ENCODE data around the gene LRRN4CL.
A peak's percentile ranks its signal among the peaks of the same experiment; 100 is the strongest.
"Not testable (repeated sequence)": the region's sequence is repeated elsewhere in the genome, so short reads cannot be mapped to it uniquely, and the experiment has no call there.

The LRRN4CL gene

GRCh38 chr11:62709247-62710000 lies 20.1 kb upstream of the LRRN4CL start:
- DNase-seq (ENCODE audit: low read depth in 2 of 2): peak; percentile 92 to 94

- DNase-seq (ENCODE audit: low read depth in 2 of 2): no peak
Measured at GRCh38 chr11:62708793-62709192, 19.5 kb upstream of the LRRN4CL start.

GRCh38 chr11:62708392-62708791 lies 19.1 kb upstream of the LRRN4CL start:
- DNase-seq (ENCODE audit: low read depth in 2 of 2): no peak

GRCh38 chr11:62707277-62707861 lies 18.0 kb upstream of the LRRN4CL start, which contains the start of the genes BSCL2 and GNG3:
Gene BSCL2, minus strand, starts transcription at chr11:62707424. Its CDS starts 229 bp downstream, at chr11:62707195.
Gene GNG3, plus strand, starts transcription at chr11:62707676. Its CDS starts 620 bp downstream, at chr11:62708296.
- no peak for DNase-seq (ENCODE audit: low read depth in 2 of 2)

GRCh38 chr11:62706850-62707247 lies 17.5 kb upstream of the LRRN4CL start:
- DNase-seq (ENCODE audit: low read depth in 2 of 2): no peak

- peak; percentile 90 to 92 for DNase-seq (ENCODE audit: low read depth in 2 of 2)
Measured at GRCh38 chr11:62705880-62706849, 16.8 kb upstream of the LRRN4CL start.

GRCh38 chr11:62705413-62705812 lies 16.1 kb upstream of the LRRN4CL start:
- no peak for DNase-seq (ENCODE audit: low read depth in 2 of 2)

- DNase-seq (ENCODE audit: low read depth in 2 of 2): not testable (repeated sequence)
Measured at GRCh38 chr11:62703921-62704320, 14.6 kb upstream of the LRRN4CL start.

- DNase-seq (ENCODE audit: low read depth in 2 of 2): no peak
Measured at GRCh38 chr11:62702246-62702645, 12.9 kb upstream of the LRRN4CL start.

GRCh38 chr11:62694455-62695167 lies 5.3 kb upstream of the LRRN4CL start:
- DNase-seq (ENCODE audit: low read depth in 2 of 2): no peak

- not testable (repeated sequence) for DNase-seq (ENCODE audit: low read depth in 2 of 2)
Measured at GRCh38 chr11:62693624-62694023, 4.3 kb upstream of the LRRN4CL start.

GRCh38 chr11:62688491-62688890 lies 839 bp downstream of the LRRN4CL start:
- no peak for DNase-seq (ENCODE audit: low read depth in 2 of 2)

- no peak for DNase-seq (ENCODE audit: low read depth in 2 of 2)
Measured at GRCh38 chr11:62687508-62688396, 1.6 kb downstream of the LRRN4CL start.

GRCh38 chr11:62682518-62682917 lies 6.8 kb downstream of the LRRN4CL start:
- no peak for DNase-seq (ENCODE audit: low read depth in 2 of 2)

GRCh38 chr11:62680825-62681240 lies 8.5 kb downstream of the LRRN4CL start:
- DNase-seq (ENCODE audit: low read depth in 2 of 2): no peak

GRCh38 chr11:62678770-62679696 lies 10.3 kb downstream of the LRRN4CL start, which contains the start of gene UBXN1:
Gene UBXN1, minus strand, starts transcription at chr11:62679073. Its CDS starts 150 bp downstream, at chr11:62678923.
- DNase-seq (ENCODE audit: low read depth in 2 of 2): peak; percentile 83 to 86

GRCh38 chr11:62678433-62678769 lies 10.9 kb downstream of the LRRN4CL start:
- DNase-seq (ENCODE audit: low read depth in 2 of 2): no peak

- DNase-seq (ENCODE audit: low read depth in 2 of 2): no peak
Measured at GRCh38 chr11:62677714-62678113, 11.6 kb downstream of the LRRN4CL start.

GRCh38 chr11:62677156-62677555 lies 12.2 kb downstream of the LRRN4CL start:
- DNase-seq (ENCODE audit: low read depth in 2 of 2): no peak

Data from stimulated activated CD8-positive, alpha-beta memory T cell treated with anti-CD3 and anti-CD28 coated beads, Interleukin-15, amount 100 ng/mL, for 48 hours (primary cell).